GM12865 (cell line): ENCODE data around the gene SCAF1.

Experiments used
- DNase-seq: peaks from one replicate; pipeline ENCODE4 v3.0.0; 2010; ENCODE audit warnings: low read depth
- H3K4me3 ChIP-seq: 2 replicates; pipeline ENCODE4 v1.5.1; 2011; ENCODE audit warnings: mild to moderate bottlenecking, low read depth, low read length, control low read depth
- TF ChIP-seq, protein P1 (sequence below): IDR thresholded peaks from 2 replicates; pipeline ENCODE4 v1.5.1; 2011; ENCODE audit warnings: low read length, control low read depth, low read depth, inconsistent platforms; ENCODE audit not compliant: insufficient read depth; ENCODE audit errors: missing control alignments

SCAF1 gene

DNA sequence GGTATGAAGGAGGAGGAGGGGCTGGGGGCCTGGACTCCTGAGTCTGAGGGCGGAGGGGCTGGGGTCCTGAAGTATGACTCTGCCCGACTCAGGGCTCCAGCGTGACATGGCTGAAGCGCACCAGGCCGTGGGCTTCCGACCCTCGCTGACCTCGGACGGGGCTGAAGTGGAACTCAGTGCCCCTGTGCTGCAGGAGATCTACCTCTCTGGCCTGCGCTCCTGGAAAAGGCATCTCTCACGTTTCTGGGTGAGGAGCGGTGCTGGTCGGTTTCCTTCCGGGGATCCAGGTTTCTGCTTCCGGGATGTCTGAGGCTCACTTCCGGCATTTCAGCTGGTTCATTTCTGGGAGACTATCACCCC, 50.1 kb downstream of the SCAF1 start:
- no peak for DNase-seq
- no peak overlapping the region for H3K4me3 ChIP-seq
- TF ChIP-seq, protein P1, sequence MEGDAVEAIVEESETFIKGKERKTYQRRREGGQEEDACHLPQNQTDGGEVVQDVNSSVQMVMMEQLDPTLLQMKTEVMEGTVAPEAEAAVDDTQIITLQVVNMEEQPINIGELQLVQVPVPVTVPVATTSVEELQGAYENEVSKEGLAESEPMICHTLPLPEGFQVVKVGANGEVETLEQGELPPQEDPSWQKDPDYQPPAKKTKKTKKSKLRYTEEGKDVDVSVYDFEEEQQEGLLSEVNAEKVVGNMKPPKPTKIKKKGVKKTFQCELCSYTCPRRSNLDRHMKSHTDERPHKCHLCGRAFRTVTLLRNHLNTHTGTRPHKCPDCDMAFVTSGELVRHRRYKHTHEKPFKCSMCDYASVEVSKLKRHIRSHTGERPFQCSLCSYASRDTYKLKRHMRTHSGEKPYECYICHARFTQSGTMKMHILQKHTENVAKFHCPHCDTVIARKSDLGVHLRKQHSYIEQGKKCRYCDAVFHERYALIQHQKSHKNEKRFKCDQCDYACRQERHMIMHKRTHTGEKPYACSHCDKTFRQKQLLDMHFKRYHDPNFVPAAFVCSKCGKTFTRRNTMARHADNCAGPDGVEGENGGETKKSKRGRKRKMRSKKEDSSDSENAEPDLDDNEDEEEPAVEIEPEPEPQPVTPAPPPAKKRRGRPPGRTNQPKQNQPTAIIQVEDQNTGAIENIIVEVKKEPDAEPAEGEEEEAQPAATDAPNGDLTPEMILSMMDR: no peak

DNA sequence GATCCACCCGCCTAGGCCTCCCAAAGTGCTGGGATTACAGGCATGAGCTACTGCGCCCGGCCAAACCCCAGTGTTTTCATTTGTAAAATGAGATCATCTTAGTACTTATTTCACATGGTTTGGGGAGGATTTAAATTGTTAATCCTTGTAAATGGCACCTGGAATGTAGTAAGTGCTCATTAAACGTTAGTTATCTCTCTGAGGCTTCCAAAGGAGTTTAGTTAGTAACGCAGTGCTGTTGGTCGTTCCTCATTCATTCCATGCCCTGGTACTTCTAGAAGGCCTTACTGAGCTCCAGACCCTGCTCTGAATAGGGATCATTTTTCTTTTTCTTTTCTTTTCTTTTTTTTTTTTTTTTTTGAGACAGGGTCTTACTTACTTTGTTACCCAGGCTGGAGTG, 54.1 kb downstream of the SCAF1 start:
- DNase-seq: no peak
- no peak overlapping the region for H3K4me3 ChIP-seq
- TF ChIP-seq, protein P1: no peak

DNA sequence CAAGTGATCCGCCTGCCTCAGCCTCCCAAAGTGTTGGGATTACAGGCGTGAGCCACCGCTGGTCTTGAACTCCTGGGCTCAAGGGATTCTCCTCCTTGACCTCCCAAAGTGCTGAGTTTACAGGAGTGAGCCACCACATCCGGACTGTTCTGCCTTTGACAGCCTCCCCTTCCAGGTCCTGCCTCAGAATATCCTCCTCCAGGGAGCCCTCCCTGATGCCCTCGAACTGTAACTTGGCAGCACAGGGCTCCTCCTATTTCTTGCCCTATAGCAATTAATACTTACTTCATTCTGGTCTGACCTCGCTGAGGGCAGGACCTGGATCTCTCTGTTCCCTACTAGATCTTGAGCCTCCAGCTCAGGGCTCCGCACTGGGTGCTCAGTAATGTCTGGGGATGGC, 54.9 kb downstream of the SCAF1 start:
- TF ChIP-seq, protein P1: no peak
- no peak for DNase-seq
- no peak overlapping the region for H3K4me3 ChIP-seq

DNA sequence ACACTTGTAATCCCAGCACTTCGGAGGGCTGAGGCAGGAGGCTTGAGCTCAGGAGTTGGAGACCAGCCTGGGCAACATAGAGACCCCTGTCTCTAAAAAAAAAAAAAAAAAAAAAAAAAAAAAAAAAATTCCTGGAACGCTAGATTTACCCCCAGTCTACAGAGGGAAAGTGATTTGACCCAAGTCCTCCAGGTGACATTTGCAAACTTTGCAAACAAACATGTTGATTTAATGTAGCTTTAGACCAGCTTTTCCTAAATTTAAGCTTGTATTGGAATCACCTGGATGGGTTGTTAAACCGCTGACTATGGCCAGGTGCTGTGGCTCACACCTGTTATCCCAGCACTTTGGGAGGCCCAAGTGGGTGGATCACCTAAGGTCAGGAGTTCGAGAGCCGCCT, 57.4 kb downstream of the SCAF1 start:
- no peak for DNase-seq
- TF ChIP-seq, protein P1: no peak
- H3K4me3 ChIP-seq: no peak overlapping the region

DNA sequence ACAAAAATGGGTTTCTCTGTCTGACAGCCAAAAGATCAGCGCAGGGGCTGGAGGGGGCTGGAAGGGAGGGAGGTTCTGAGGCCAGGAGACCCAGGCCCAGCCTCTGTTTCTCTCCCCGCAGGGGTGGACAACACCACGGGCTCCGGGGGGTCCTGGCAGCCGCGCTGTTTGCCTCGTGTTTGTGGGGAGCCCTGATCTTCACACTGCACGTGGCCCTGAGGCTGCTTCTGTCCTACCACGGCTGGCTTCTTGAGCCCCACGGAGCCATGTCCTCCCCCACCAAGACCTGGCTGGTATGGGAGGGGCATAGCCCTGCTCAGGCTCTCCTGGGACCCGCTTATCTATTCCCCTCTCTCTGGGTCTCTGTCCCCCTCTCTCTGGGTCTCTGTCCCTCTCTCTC, 58.6 kb downstream of the SCAF1 start:
- no peak overlapping the region for H3K4me3 ChIP-seq
- no peak for DNase-seq
- TF ChIP-seq, protein P1: no peak

DNA sequence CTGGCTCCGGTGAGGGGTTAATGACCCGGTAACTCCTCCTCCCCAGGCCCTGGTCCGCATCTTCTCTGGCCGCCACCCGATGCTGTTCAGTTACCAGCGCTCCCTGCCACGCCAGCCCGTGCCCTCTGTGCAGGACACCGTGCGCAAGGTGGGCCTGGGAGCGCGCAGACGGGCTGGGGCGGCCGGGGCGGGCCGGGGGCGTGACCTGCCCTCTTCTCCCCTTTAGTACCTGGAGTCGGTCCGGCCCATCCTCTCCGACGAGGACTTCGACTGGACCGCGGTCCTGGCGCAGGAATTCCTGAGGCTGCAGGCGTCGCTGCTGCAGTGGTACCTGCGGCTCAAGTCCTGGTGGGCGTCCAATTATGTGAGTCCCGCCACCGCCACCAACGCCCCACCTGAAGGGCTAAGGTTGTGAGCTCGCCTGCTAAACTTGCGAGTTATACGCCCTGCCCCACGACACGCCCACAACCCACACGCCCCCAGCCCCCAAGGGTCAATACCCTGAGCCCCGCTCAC, 59.3 kb downstream of the SCAF1 start:
- no peak for DNase-seq
- TF ChIP-seq, protein P1: no peak
- no peak overlapping the region for H3K4me3 ChIP-seq

DNA sequence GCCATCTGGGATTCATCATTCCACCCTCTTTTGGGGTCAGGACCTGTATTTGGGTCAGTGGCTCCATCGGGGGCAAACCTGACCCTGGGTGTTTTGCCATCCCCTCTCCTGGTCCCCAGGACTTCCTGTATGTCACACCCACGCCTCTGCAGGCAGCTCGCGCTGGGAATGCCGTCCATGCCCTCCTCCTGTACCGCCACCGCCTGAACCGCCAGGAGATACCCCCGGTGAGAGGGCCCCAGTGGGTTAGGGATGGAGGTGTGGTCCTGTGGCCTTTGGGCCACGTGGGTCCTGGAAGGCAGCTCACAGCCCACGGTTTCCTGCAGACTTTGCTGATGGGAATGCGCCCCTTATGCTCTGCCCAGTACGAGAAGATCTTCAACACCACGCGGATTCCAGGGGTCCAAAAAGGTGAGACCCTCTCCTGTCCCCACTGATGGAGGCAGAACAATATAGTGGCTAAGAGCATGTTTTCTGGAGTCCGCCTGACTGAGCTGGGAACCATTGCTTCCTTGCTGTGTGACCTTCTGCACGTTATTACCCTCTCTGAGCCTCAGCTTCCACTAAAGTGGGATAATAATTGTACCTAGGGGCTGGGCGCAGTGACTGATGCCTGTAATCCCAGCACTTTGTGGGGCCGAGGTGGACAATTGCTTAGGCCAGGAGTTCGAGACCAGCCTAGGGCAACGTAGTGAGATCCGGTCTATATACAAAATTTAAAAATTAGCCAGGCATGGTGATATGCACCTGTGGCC, 63.1 kb downstream of the SCAF1 start:
- H3K4me3 ChIP-seq: no peak overlapping the region
- TF ChIP-seq, protein P1: no peak
- no peak for DNase-seq
